H1 (cell line): ENCODE results near the gene NEK11. TPM values are rescaled to one million over a fixed set of nuclear protein-coding genes. Genes with fewer than 3 reads are reported as not detected.

Experiments used
- CTCF ChIA-PET: fragments of 300-600 bp; sonication (Branson Sonifier 250); formaldehyde crosslinking; loops from one replicate; lab custom pipeline; 2021; ENCODE audit not compliant: partially characterized antibody; lab: Charles Lee
- POLR2A ChIA-PET: fragments of 300-600 bp; sonication (Branson Sonifier 250); formaldehyde crosslinking; loops from one replicate; lab custom pipeline; 2021; ENCODE audit warnings: inconsistent platforms; ENCODE audit not compliant: partially characterized antibody; lab: Charles Lee
- DNase-seq, 2 experiments: peaks; one replicate each; pipeline versions ENCODE4 v3.0.0 to v3.0.0-alpha.2; 2010 to 2022; ENCODE audit warnings: low spot score in 2 of 2, low read depth in 1 of 2, mixed read lengths in 1 of 2
- FAIRE-seq: peaks from 2 replicates; lab custom pipeline; 2011; peaks lifted over from hg19 to GRCh38; lab: Jason Lieb, UNC
- H2AFZ ChIP-seq: 2 replicates; pipeline ENCODE4 v1.8.1; 2012; ENCODE audit warnings: low read length, inconsistent platforms
- H2AK5ac ChIP-seq: 2 replicates; pipeline ENCODE4 v1.6.1; 2013; ENCODE audit warnings: low read depth, low read length
- H2BK120ac ChIP-seq: replicated peaks from 2 replicates; pipeline ENCODE3; 2013; ENCODE audit warnings: low read depth, low read length, inconsistent platforms
- H2BK12ac ChIP-seq: 2 replicates; pipeline ENCODE4 v1.6.1; 2013; ENCODE audit warnings: low read depth, low read length
- H2BK15ac ChIP-seq: 2 replicates; pipeline ENCODE4 v1.6.1; 2013; ENCODE audit warnings: low read length
- H2BK20ac ChIP-seq: 2 replicates; pipeline ENCODE4 v1.6.1; 2013; ENCODE audit warnings: low read length
- H2BK5ac ChIP-seq: 2 replicates; pipeline ENCODE4 v1.6.1; 2013; ENCODE audit warnings: low read depth, low read length
- H3K14ac ChIP-seq: 2 replicates; pipeline ENCODE4 v1.6.1; 2013; ENCODE audit warnings: inconsistent platforms; ENCODE audit not compliant: insufficient read length
- H3K18ac ChIP-seq: 2 replicates; pipeline ENCODE4 v1.6.1; 2013; ENCODE audit warnings: low read length; ENCODE audit errors: extremely low read depth
- H3K23ac ChIP-seq: 2 replicates; pipeline ENCODE4 v1.6.1; 2013; ENCODE audit warnings: inconsistent platforms; ENCODE audit not compliant: insufficient read length
- H3K23me2 ChIP-seq: 2 replicates; pipeline ENCODE4 v1.6.1; 2013; ENCODE audit warnings: low read depth, low read length
- H3K27ac ChIP-seq: 2 replicates; pipeline ENCODE4 v1.6.1; 2011; ENCODE audit warnings: low read depth, low read length, inconsistent platforms
- H3K27me3 ChIP-seq, 4 experiments: replicated peaks in 1 of 4; 1 replicate in 1 of 4; 2 replicates in 3 of 4; pipeline versions ENCODE4 v1.6.1 to v1.8.1; 2011 to 2013; ENCODE audit warnings: low read length in 3 of 4, mild to moderate bottlenecking in 3 of 4, inconsistent platforms in 2 of 4, mixed read lengths in 2 of 4, moderate library complexity in 1 of 4; ENCODE audit not compliant: control insufficient read depth in 3 of 4, insufficient read depth in 3 of 4; ENCODE audit errors: extremely low read depth in 1 of 4
- H3K36me3 ChIP-seq, 4 experiments: 2 replicates each; pipeline versions ENCODE4 v1.6.1 to v1.8.1; 2011 to 2013; ENCODE audit warnings: mild to moderate bottlenecking in 4 of 4, low read length in 3 of 4, moderate library complexity in 2 of 4, control low read depth in 1 of 4, inconsistent platforms in 1 of 4; ENCODE audit not compliant: insufficient read depth in 4 of 4, control insufficient read depth in 2 of 4
- H3K4ac ChIP-seq: replicated peaks from 2 replicates; pipeline ENCODE3; 2013; ENCODE audit warnings: low read length, low read depth, mixed read lengths, inconsistent platforms; ENCODE audit not compliant: insufficient read length
- H3K4me1 ChIP-seq, 4 experiments: replicated peaks in 1 of 4; 1 replicate in 1 of 4; 2 replicates in 3 of 4; pipeline versions ENCODE4 v1.6.1 to v1.8.1; 2011 to 2013; ENCODE audit warnings: low read length in 3 of 4, inconsistent platforms in 2 of 4, mixed read lengths in 1 of 4; ENCODE audit not compliant: insufficient read depth in 4 of 4, control insufficient read depth in 3 of 4
- H3K4me2 ChIP-seq, 2 experiments: 2 replicates each; pipeline versions ENCODE4 v1.6.1 to v1.8.1; 2011 to 2013; ENCODE audit warnings: low read depth in 2 of 2, low read length in 2 of 2, control low read depth in 1 of 2, inconsistent platforms in 1 of 2, mild to moderate bottlenecking in 1 of 2; ENCODE audit not compliant: insufficient read depth in 1 of 2
- H3K4me3 ChIP-seq, 4 experiments: fragments of 200-600, 300-600 bp in 1 of 4; sonication (generic), shearing (Covaris generic), sonication (Bioruptor Twin) in 1 of 4; 2 replicates each; pipeline versions ENCODE4 v1.5.1 to v1.8.1; 2011 to 2016; ENCODE audit warnings: low read length in 4 of 4, low read depth in 3 of 4, control low read depth in 2 of 4, inconsistent platforms in 2 of 4, mild to moderate bottlenecking in 2 of 4, mixed read lengths in 1 of 4, moderate library complexity in 1 of 4; ENCODE audit not compliant: insufficient read depth in 2 of 4; ENCODE audit errors: extremely low read depth in 1 of 4
- H3K56ac ChIP-seq: replicated peaks from 2 replicates; pipeline ENCODE3; 2013; ENCODE audit warnings: low read depth, mild to moderate bottlenecking, mixed read lengths, low read length, inconsistent platforms; ENCODE audit not compliant: insufficient read length
- H3K79me1 ChIP-seq: 2 replicates; pipeline ENCODE4 v1.6.1; 2013; ENCODE audit warnings: low read depth, low read length, control low read depth
- H3K79me2 ChIP-seq, 2 experiments: 2 replicates each; pipeline versions ENCODE4 v1.6.1 to v1.8.1; 2012 to 2013; ENCODE audit warnings: low read length in 2 of 2, mild to moderate bottlenecking in 2 of 2, inconsistent platforms in 1 of 2; ENCODE audit not compliant: insufficient read depth in 2 of 2, control insufficient read depth in 1 of 2
- H3K9ac ChIP-seq, 4 experiments: replicated peaks in 1 of 4; 1 replicate in 1 of 4; 2 replicates in 3 of 4; pipeline versions ENCODE4 v1.6.1 to v1.8.1; 2011 to 2013; ENCODE audit warnings: low read depth in 3 of 4, low read length in 3 of 4, control low read depth in 2 of 4, mild to moderate bottlenecking in 2 of 4, moderate library complexity in 2 of 4, inconsistent platforms in 1 of 4; ENCODE audit errors: extremely low read depth in 1 of 4
- H3K9me3 ChIP-seq, 2 experiments: 2 replicates each; pipeline versions ENCODE4 v1.6.1 to v1.8.1; 2012 to 2013; ENCODE audit warnings: mild to moderate bottlenecking in 2 of 2, moderate library complexity in 2 of 2, control low read depth in 1 of 2, inconsistent platforms in 1 of 2, low read depth in 1 of 2, low read length in 1 of 2, mixed read lengths in 1 of 2; ENCODE audit not compliant: insufficient read depth in 2 of 2
- H4K20me1 ChIP-seq, 2 experiments: replicated peaks in 1 of 2; 2 replicates each; pipeline versions ENCODE3 to v1.8.1; 2011 to 2013; ENCODE audit warnings: inconsistent platforms in 2 of 2, low read length in 2 of 2, mild to moderate bottlenecking in 1 of 2; ENCODE audit not compliant: insufficient read depth in 2 of 2, control insufficient read depth in 1 of 2
- H4K5ac ChIP-seq: 2 replicates; pipeline ENCODE4 v1.6.1; 2013; ENCODE audit warnings: low read length, low read depth, mixed read lengths, inconsistent platforms; ENCODE audit not compliant: insufficient read length
- H4K8ac ChIP-seq: 2 replicates; pipeline ENCODE4 v1.8.0; 2013; ENCODE audit warnings: mild to moderate bottlenecking, moderate library complexity, low read length, inconsistent platforms; ENCODE audit not compliant: insufficient read depth; ENCODE audit errors: extremely low read depth
- H4K91ac ChIP-seq: replicated peaks from 2 replicates; pipeline ENCODE3; 2013; ENCODE audit warnings: low read length, mixed read lengths, inconsistent platforms; ENCODE audit not compliant: insufficient read length
- CREB1 ChIP-seq: IDR thresholded peaks from 2 replicates; pipeline ENCODE4 v1.6.1; 2012; ENCODE audit warnings: inconsistent platforms
- MAFK ChIP-seq: IDR thresholded peaks from 2 replicates; pipeline ENCODE4 v1.6.1; 2012; ENCODE audit warnings: low read depth, mild to moderate bottlenecking, improper control_type of control experiment, low read length
- SP1 ChIP-seq: IDR thresholded peaks from 2 replicates; pipeline ENCODE4 v1.6.1; 2011; ENCODE audit warnings: low read depth, low read length
- WGBS, 2 experiments: shearing (Covaris generic) in 1 of 2; methylation state at CpG; one replicate each; pipeline versions ENCODE4 v1.1.6 to v1.1.7; 2013 to 2015; ENCODE audit warnings: low lambda C conversion rate in 2 of 2, mixed read lengths in 2 of 2, inconsistent platforms in 1 of 2, low coverage in 1 of 2, missing lambda C conversion rate in 1 of 2; ENCODE audit not compliant: insufficient replicate concordance in 2 of 2, insufficient coverage in 1 of 2, insufficient read length in 1 of 2; ENCODE audit errors: extremely low coverage in 1 of 2, missing lambda C conversion rate in 1 of 2; 5-methylcytosine and 5-hydroxymethylcytosine counted together
- polyA plus RNA-seq, 7 experiments: library from polyadenylated mRNA; depleted of rRNA in 3 of 7; stranded (reverse) in 5 of 7; unstranded in 2 of 7; fragments of >200 nt in 5 of 7; fragments of 200-250 nt in 2 of 7; gene quantifications; 1 replicate in 5 of 7; 2 replicates in 1 of 7; 4 replicates in 1 of 7; pipeline versions ENCODE4 v1.2.1 to v1.2.3, GENCODE V29; 2011 to 2013; ENCODE audit warnings: missing spikeins in 2 of 7, mixed read lengths in 2 of 7
- total RNA-seq: library from RNA; stranded (reverse); fragmentation: NEBNext Ultra II Directional; extraction: Animal tissue kit (Norgen Biotek cat#: 25700); gene quantifications from 2 replicates; pipeline ENCODE4 v1.2.1, GENCODE V29; 2021

Gene NEK11
- total and polyA plus RNA-seq, 2 of the 8 experiments (the other 6 are each of a cell fraction or from before 2014, with no cell fraction given), result 0.60 TPM; not detected in 1

GRCh38 chr3:131036200-131036816 lies 9.6 kb downstream of the NEK11 start:
- Histone ChIP-seq H4K5ac (no peak overlapping the region), H3K9me3 (no peaks in the 10 kb centered on the region), H2AK5ac (no peak overlapping the region), H2BK120ac (no peak overlapping the region), H3K36me3 (no peaks in the 10 kb centered on the region), H2BK5ac (no peak overlapping the region), H3K4me2 (no peak overlapping the region), H4K20me1 (no peaks in the 10 kb centered on the region), H4K8ac (no peak overlapping the region), H3K23me2 (no peaks in the 10 kb centered on the region), H4K91ac (no peak overlapping the region), H3K23ac (no peak overlapping the region), H3K79me1 (no peaks in the 10 kb centered on the region), H3K9ac (no peak overlapping the region), H3K4me3 (no peak overlapping the region), H2BK15ac (no peak overlapping the region), H3K18ac (no peak overlapping the region), H2BK20ac (no peak overlapping the region), H2AFZ (no peak overlapping the region), H3K27ac (no peak overlapping the region), H3K4me1 (no peaks in the 10 kb centered on the region), H3K56ac (no peak overlapping the region), H3K4ac (no peak overlapping the region), H3K79me2 (no peaks in the 10 kb centered on the region), H3K14ac (no peak overlapping the region), H2BK12ac (no peak overlapping the region), H3K27me3 (no peaks in the 10 kb centered on the region)
- POLR2A ChIA-PET, result no interaction called here
- DNase-seq (no peak), FAIRE-seq (no peak)
- CTCF ChIA-PET, result interaction anchor here (0.6 to 2.0 kb wide), 8 partner anchors 10 to 871 kb away, joined by 3 to 6 read pairs (median 4); partner anchors contain the start of genes ASTE1 and NEK11
- WGBS, 2 experiments, result 96% methylated on average over 1 of the region's 1 CpG; no CpG with 5 or more reads in 1 of the 2 experiments
- TF ChIP-seq SP1 (no peak), CREB1 (no peak), MAFK (no peak)
